HPDE6-E6E7 (cell line): ENCODE data around the gene TAF3.

Source experiments
- DNase-seq: peaks from one replicate; pipeline ENCODE4 v3.0.0; 2011; ENCODE audit warnings: missing footprints; ENCODE audit errors: extremely low spot score

Gene TAF3

GRCh38 chr10:7881119-7881518 lies 62.8 kb downstream of the TAF3 start:
- DNase-seq = no peak

GRCh38 chr10:7886056-7886455 lies 67.8 kb downstream of the TAF3 start:
- DNase-seq = no peak

GRCh38 chr10:7887174-7887816 lies 69.0 kb downstream of the TAF3 start:
- DNase-seq = no peak

GRCh38 chr10:7889947-7890542 lies 71.7 kb downstream of the TAF3 start:
- DNase-seq = no peak

- DNase-seq = no peak
Observed at GRCh38 chr10:7890781-7891180, 72.5 kb downstream of the TAF3 start.

- no peak for DNase-seq
Observed at GRCh38 chr10:7891634-7892033, 73.3 kb downstream of the TAF3 start.

GRCh38 chr10:7892146-7892545 lies 73.8 kb downstream of the TAF3 start:
- DNase-seq = no peak

GRCh38 chr10:7895699-7896090 lies 77.4 kb downstream of the TAF3 start:
- no peak for DNase-seq

- DNase-seq = no peak
Observed at GRCh38 chr10:7896297-7896696, 78.0 kb downstream of the TAF3 start.

- no peak for DNase-seq
Observed at GRCh38 chr10:7901256-7901655, 83.0 kb downstream of the TAF3 start.

- no peak for DNase-seq
Observed at GRCh38 chr10:7902413-7902812, 84.1 kb downstream of the TAF3 start.

GRCh38 chr10:7903851-7904250 lies 85.5 kb downstream of the TAF3 start:
- DNase-seq = no peak

GRCh38 chr10:7906128-7906527 lies 87.8 kb downstream of the TAF3 start:
- DNase-seq = no peak

GRCh38 chr10:7908541-7909210 lies 90.4 kb downstream of the TAF3 start:
- no peak for DNase-seq

GRCh38 chr10:7913126-7913872 lies 95.0 kb downstream of the TAF3 start:
- no peak for DNase-seq

- no peak for DNase-seq
Observed at GRCh38 chr10:7915923-7916536, 97.7 kb downstream of the TAF3 start.

GRCh38 chr10:7917736-7918135 lies 99.4 kb downstream of the TAF3 start:
- DNase-seq = no peak

GRCh38 chr10:7922707-7923106 lies 104.4 kb downstream of the TAF3 start:
- no peak for DNase-seq

GRCh38 chr10:7928536-7928935 lies 110.2 kb downstream of the TAF3 start:
- DNase-seq = no peak

GRCh38 chr10:7932301-7933036 lies 114.2 kb downstream of the TAF3 start:
- no peak for DNase-seq

- no peak for DNase-seq
Observed at GRCh38 chr10:7933262-7933661, 115.0 kb downstream of the TAF3 start.
